GM12864 (cell line): ENCODE data around the gene SH2D1B.
"Not testable (repeated sequence)": the region's sequence is repeated elsewhere in the genome, so short reads cannot be mapped to it uniquely, and the experiment has no call there.

ENCODE experiments used
- DNase-seq: peaks from one replicate; pipeline ENCODE4 v3.0.0-alpha.2; 2011; ENCODE audit warnings: low read depth
- H3K4me3 ChIP-seq: 2 replicates; pipeline ENCODE4 v1.5.1; 2011; ENCODE audit warnings: mild to moderate bottlenecking, low read depth, low read length, control low read depth
- TF ChIP-seq, protein P1 (sequence below): IDR thresholded peaks from 2 replicates; pipeline ENCODE4 v1.5.1; 2011; ENCODE audit warnings: low read depth, mild to moderate bottlenecking, moderate library complexity, low read length, control low read depth, inconsistent platforms; ENCODE audit errors: missing control alignments

Gene SH2D1B

DNA sequence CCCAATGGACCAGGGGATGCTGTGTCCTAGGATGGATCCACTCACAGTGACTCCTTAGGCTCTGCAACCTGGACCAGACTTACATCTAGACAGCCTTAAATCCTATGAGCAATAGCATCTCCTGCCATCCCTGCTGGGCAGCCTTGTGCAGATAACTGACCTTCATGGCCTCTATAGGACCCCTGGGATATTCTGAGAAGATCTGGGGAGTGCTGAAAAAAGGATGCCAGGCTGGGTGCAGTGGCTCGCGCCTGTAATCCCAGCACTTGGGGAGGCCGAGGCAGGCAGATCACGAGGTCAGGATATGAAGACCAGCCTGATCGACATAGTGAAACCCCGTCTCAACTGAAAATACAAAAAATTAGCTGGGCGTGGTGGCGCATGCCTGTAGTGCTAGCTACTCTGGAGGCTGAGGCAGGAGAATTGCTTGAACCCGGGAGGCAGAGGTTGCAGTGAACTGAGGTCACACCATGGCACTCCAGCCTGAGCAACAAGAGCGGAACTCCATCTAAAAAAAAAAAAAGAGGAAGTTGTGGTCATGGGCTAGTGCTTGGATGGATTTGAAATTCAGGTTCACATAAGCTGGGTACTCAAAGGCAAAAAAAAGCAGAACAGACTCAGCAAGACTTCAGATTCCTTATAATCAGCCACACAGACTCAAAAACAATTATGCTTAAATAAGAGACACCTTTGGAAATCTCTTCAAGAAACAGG is 10.9 kb upstream of the SH2D1B start:
- no peak overlapping the region for H3K4me3 ChIP-seq
- TF ChIP-seq, protein P1, sequence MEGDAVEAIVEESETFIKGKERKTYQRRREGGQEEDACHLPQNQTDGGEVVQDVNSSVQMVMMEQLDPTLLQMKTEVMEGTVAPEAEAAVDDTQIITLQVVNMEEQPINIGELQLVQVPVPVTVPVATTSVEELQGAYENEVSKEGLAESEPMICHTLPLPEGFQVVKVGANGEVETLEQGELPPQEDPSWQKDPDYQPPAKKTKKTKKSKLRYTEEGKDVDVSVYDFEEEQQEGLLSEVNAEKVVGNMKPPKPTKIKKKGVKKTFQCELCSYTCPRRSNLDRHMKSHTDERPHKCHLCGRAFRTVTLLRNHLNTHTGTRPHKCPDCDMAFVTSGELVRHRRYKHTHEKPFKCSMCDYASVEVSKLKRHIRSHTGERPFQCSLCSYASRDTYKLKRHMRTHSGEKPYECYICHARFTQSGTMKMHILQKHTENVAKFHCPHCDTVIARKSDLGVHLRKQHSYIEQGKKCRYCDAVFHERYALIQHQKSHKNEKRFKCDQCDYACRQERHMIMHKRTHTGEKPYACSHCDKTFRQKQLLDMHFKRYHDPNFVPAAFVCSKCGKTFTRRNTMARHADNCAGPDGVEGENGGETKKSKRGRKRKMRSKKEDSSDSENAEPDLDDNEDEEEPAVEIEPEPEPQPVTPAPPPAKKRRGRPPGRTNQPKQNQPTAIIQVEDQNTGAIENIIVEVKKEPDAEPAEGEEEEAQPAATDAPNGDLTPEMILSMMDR = no peak

DNA sequence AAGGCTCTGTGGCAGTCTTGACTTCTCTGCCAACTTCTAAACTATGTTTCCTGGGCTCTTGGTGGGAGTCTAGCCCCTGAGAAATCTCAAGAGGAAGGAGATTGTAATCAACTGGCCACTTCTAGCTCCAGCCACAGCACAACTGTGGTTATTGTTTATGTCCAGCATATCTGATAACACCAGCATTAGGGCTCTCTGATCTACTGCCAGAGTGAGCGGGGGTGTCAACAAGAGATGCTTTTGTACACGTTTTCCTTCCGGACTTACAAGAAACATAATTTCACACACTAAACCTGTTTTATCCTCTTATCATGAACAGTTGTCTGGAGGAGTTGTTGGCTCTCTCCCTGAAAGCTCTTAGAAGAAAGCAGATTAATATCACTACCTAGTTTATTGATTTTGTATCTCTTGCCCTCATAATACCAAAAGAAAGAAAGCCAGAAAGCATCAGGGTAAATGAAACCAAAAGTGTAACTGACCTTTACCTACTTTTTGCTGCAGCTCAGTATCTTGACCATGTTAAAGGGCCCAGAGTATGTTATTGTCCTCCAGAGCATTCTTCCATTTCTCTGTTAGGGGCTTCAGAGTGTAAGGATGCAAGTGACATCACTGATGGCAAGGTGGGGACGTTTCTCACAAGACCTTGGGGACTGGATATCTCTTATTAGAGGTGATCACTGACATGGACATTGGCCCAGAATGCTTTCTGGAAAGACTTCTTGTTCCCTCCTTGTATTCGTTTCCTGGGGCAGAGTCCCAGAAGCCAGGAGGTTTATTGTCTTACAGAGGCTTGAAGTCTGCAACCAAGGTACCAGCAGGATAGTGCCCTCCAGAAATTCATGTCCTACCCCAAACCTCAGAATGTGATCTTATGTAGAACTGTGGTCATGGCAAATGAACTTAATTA is 9.6 kb upstream of the SH2D1B start:
- DNase-seq = no peak
- no peak overlapping the region for H3K4me3 ChIP-seq
- TF ChIP-seq, protein P1 = no peak

More for the DNA sequence above, 10.9 kb upstream of the SH2D1B start:
- peak; percentile 25 for DNase-seq

DNA sequence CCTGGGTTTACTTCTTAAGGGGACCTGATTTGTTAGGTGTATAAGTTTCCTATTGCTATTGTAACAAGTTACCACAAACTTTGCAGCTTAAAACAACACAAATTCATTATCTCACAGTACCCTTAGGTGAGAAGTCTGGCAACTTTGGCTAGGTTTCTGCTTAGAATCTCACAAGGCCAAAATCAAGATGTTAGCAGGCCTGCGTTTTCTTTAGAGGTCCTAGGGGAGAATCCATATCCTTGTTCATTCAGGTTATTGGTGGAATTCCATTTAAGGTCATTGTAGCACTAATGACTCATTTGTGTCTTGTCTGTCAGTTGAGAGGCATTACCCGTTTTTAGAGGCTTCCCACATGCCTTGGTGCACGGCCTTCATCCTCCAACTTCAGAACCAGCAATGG is 8.2 kb upstream of the SH2D1B start:
- no peak for DNase-seq
- H3K4me3 ChIP-seq = no peak overlapping the region
- TF ChIP-seq, protein P1 = no peak

DNA sequence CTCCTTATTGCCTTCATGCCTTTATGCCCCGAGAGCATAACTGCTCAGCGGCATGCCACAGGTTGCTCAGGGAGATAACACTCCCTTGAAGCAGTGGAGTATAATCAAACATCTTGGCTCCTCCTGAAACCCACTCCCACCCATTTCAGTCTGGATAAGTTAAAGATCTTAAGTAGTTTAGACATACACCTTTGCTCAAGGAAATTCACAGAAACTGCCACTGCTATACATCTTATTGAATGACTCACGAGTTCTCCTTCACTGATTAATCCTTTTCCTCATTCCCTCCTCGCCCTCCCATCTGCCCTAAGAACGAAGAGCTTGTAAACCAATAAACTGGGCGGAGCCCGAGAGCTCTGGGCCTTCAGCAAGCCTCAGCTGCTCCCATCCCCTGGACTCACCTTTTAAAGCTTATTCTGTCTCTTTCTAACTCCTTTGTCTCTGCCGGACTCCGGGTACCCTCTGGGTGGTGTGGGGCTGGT is 7.6 kb upstream of the SH2D1B start:
- DNase-seq = not testable (repeated sequence)

DNA sequence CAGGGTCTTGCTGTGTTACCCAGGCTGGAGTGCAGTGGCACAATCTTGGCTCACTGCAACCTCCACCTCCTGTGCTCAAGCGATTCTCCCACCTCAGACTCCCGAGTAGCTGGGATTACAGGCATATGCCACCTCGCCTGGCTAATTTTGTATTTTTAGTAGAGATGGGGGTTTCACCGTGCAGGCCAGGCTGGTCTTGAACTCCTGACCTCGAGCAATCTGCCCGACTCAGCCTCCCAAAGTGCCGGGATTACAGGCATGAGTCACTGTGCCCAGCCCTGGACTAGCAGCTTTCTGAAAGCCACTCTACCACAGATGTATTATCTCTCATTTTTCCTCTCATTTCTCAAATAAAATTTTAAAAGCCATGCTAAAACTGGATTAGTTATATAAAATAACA is 6.6 kb upstream of the SH2D1B start:
- DNase-seq, H3K4me3 ChIP-seq: not testable (repeated sequence)

More for the DNA sequence above, 7.6 kb upstream of the SH2D1B start:
- not testable (repeated sequence) for H3K4me3 ChIP-seq

DNA sequence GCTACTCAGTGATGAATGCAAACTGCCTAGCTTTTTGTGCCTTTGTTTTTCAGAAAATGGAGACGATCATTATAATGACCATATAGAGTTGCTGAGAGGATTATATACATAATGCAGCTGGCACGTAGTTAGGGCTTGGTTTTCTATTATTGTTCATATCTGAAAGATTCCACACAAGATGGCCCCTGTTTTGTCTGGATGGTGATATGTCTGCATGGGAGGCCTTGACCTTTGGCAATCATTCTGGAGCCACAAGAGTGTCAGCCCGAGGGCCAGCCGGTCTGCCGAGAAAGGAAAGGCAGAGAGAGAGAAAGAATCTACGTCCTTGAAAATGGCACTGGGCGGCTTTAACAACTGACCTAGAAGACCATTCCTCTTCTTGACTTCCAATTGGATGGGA is 5.7 kb upstream of the SH2D1B start:
- no peak overlapping the region for H3K4me3 ChIP-seq
- TF ChIP-seq, protein P1 = no peak
- DNase-seq = no peak

DNA sequence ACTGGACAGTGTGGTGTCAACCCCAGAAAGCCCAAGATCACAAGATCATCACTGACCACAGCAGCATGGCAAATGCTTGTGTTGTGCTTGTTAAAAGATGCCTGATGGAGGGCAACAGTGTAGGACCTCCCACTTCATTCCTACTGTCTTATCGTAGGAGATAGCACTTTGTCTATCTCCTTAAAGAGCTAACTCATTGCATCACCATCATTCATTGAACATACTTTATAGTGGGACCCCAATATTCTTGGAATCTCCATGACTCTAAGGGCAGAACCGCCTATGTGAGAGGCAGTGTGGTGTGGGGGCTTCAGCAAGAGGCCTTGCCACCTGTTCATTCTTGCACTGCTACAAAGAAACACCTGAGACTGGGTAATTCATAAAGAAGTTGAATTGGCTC is 5.0 kb upstream of the SH2D1B start:
- no peak for DNase-seq
- TF ChIP-seq, protein P1 = no peak
- no peak overlapping the region for H3K4me3 ChIP-seq

DNA sequence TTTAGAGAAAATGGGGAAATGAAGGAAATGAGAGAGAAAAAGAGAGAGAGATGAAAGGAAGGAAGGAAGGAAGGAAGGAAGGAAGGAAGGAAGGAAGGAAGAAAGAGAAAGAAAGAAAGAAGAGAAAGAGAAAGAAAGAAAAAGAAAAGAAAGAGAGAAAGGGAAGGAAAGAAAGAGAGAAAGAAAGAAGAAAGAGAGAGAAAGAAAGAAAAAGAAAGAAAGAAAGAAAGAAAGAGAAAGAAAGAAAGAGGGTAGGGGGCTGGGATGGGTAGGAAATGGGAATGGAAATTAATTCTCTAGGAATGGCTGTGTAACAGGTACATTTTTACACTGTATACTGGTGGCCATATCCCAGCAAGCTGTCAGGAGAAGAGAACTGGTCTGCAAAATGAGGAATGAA is 4.3 kb upstream of the SH2D1B start:
- DNase-seq = no peak
- TF ChIP-seq, protein P1 = no peak
- H3K4me3 ChIP-seq = no peak overlapping the region
